C4-2B (cell line): Measurements from ENCODE around the gene LILRB2.
"Not testable (repeated sequence)": the region's sequence is repeated elsewhere in the genome, so short reads cannot be mapped to it uniquely, and the experiment has no call there.

ENCODE experiments used
- ZFX ChIP-seq: fragments of 450-650 bp; IDR thresholded peaks from 2 replicates; pipeline ENCODE4 v1.6.1; 2017
- TF ChIP-seq, protein P1 (sequence below): fragments of 450-650 bp; conservative IDR thresholded peaks from 2 replicates; pipeline ENCODE4 v1.5.1; 2017; ENCODE audit warnings: mild to moderate bottlenecking

DNA sequence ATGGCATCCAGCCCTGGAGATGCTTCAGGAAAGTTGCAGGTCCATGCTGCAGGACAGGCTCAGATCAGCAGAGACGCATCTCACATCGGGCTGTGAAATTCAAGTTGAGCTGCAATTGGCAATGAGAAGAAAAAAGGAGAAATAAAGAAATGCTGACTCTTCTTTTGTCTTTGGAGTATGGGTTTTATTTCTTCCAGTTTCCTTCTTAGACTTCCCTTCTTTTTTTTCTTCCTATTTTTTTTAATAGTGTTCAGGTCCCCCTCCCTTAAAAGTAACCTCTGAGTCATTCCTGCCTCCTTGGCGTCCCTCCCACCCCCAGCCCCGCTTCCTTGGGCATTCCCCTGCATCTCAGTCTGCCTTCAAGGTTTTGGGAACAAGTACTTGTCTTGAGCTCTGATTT lies 9.3 kb downstream of the LILRB2 start:
- TF ChIP-seq, protein P1, sequence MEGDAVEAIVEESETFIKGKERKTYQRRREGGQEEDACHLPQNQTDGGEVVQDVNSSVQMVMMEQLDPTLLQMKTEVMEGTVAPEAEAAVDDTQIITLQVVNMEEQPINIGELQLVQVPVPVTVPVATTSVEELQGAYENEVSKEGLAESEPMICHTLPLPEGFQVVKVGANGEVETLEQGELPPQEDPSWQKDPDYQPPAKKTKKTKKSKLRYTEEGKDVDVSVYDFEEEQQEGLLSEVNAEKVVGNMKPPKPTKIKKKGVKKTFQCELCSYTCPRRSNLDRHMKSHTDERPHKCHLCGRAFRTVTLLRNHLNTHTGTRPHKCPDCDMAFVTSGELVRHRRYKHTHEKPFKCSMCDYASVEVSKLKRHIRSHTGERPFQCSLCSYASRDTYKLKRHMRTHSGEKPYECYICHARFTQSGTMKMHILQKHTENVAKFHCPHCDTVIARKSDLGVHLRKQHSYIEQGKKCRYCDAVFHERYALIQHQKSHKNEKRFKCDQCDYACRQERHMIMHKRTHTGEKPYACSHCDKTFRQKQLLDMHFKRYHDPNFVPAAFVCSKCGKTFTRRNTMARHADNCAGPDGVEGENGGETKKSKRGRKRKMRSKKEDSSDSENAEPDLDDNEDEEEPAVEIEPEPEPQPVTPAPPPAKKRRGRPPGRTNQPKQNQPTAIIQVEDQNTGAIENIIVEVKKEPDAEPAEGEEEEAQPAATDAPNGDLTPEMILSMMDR: not testable (repeated sequence)
- TF ChIP-seq ZFX: not testable (repeated sequence)
